PFSK-1 (cell line): ENCODE measurements around the gene PLEKHG4.

Experiments used
- FOXP2 ChIP-seq: optimal IDR thresholded peaks from 2 replicates; pipeline ENCODE3; 2011; ENCODE audit warnings: borderline replicate concordance, control low read depth, inconsistent platforms; ENCODE audit not compliant: insufficient read depth; ENCODE audit errors: extremely low read length, extremely low read depth
- POLR2AphosphoS5 ChIP-seq: IDR thresholded peaks from 2 replicates; pipeline ENCODE4 v1.6.1; 2012; ENCODE audit warnings: low read depth, mild to moderate bottlenecking, control low read depth, low read length, moderate library complexity
- SIN3A ChIP-seq: IDR thresholded peaks from 2 replicates; pipeline ENCODE4 v1.6.1; 2012; ENCODE audit warnings: mild to moderate bottlenecking, low read length, moderate library complexity, borderline replicate concordance; ENCODE audit not compliant: insufficient read depth
- TAF1 ChIP-seq: IDR thresholded peaks from 2 replicates; pipeline ENCODE4 v1.6.1; 2012; ENCODE audit warnings: low read length, control low read depth, borderline replicate concordance; ENCODE audit not compliant: insufficient read depth
- TF ChIP-seq, protein P1 (sequence below), 2 experiments: IDR thresholded peaks; 2 replicates each; pipeline versions ENCODE4 v1.6.1 to v1.8.0; 2011 to 2012; ENCODE audit warnings: low read depth in 2 of 2, low read length in 2 of 2, control low read depth in 1 of 2, inconsistent platforms in 1 of 2, mild to moderate bottlenecking in 1 of 2, moderate library complexity in 1 of 2; ENCODE audit not compliant: insufficient read depth in 1 of 2

DNA sequence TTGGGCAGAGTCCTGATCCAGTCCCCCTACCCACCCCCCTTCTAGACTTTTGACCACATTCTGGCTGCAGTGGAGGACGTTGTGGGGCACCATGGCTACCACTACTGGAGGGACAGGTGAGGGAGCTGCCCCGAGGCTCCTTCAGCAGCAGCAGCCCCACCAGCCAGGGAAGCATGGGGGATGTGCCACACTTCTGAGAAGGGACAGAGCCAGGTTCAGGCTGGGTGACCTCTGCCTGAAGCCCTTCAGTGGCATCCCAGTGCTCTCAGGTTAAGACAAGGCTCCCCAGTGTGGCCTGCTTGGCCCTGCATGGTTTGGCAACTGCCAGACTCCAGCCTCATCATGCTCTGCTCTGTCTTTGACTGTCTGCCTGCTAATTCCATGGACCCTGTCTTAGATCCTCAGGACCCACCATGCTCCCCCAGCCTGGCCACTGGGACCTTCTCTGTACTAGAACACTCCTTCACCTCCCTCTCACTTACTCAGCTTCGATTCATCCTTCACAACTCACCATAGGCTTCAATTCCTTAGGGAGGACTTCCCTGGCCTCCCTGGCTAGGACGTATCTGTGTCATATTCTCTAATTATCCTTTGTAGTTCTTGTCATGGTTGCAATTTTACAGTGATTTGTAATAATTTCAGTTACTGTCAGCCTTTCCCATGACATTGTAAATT is 21.7 kb upstream of the PLEKHG4 start:
- TF ChIP-seq, protein P1, sequence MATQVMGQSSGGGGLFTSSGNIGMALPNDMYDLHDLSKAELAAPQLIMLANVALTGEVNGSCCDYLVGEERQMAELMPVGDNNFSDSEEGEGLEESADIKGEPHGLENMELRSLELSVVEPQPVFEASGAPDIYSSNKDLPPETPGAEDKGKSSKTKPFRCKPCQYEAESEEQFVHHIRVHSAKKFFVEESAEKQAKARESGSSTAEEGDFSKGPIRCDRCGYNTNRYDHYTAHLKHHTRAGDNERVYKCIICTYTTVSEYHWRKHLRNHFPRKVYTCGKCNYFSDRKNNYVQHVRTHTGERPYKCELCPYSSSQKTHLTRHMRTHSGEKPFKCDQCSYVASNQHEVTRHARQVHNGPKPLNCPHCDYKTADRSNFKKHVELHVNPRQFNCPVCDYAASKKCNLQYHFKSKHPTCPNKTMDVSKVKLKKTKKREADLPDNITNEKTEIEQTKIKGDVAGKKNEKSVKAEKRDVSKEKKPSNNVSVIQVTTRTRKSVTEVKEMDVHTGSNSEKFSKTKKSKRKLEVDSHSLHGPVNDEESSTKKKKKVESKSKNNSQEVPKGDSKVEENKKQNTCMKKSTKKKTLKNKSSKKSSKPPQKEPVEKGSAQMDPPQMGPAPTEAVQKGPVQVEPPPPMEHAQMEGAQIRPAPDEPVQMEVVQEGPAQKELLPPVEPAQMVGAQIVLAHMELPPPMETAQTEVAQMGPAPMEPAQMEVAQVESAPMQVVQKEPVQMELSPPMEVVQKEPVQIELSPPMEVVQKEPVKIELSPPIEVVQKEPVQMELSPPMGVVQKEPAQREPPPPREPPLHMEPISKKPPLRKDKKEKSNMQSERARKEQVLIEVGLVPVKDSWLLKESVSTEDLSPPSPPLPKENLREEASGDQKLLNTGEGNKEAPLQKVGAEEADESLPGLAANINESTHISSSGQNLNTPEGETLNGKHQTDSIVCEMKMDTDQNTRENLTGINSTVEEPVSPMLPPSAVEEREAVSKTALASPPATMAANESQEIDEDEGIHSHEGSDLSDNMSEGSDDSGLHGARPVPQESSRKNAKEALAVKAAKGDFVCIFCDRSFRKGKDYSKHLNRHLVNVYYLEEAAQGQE (IDR thresholded peaks at IDR 0.05; ENCODE audit: insufficient read depth in 1 of 2, low read depth in 2 of 2, low read length in 2 of 2) = no peak
- no peak for TF ChIP-seq FOXP2
- no peak for TF ChIP-seq SIN3A
- no peak for TF ChIP-seq POLR2AphosphoS5
- TF ChIP-seq TAF1 = no peak
